ENCODE data around the gene KLHL1.
"Not testable (repeated sequence)": the region's sequence is repeated elsewhere in the genome, so short reads cannot be mapped to it uniquely, and the experiment has no call there.

The KLHL1 gene, protein sequence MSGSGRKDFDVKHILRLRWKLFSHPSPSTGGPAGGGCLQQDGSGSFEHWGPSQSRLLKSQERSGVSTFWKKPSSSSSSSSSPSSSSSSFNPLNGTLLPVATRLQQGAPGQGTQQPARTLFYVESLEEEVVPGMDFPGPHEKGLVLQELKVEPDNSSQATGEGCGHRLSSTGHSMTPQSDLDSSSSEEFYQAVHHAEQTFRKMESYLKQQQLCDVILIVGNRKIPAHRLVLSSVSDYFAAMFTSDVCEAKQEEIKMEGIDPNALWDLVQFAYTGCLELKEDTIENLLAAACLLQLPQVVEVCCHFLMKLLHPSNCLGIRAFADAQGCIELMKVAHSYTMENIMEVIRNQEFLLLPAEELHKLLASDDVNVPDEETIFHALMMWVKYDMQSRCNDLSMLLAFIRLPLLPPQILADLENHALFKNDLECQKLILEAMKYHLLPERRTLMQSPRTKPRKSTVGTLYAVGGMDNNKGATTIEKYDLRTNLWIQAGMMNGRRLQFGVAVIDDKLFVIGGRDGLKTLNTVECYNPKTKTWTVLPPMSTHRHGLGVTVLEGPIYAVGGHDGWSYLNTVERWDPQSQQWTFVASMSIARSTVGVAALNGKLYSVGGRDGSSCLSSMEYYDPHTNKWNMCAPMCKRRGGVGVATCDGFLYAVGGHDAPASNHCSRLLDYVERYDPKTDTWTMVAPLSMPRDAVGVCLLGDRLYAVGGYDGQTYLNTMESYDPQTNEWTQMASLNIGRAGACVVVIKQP

DNA sequence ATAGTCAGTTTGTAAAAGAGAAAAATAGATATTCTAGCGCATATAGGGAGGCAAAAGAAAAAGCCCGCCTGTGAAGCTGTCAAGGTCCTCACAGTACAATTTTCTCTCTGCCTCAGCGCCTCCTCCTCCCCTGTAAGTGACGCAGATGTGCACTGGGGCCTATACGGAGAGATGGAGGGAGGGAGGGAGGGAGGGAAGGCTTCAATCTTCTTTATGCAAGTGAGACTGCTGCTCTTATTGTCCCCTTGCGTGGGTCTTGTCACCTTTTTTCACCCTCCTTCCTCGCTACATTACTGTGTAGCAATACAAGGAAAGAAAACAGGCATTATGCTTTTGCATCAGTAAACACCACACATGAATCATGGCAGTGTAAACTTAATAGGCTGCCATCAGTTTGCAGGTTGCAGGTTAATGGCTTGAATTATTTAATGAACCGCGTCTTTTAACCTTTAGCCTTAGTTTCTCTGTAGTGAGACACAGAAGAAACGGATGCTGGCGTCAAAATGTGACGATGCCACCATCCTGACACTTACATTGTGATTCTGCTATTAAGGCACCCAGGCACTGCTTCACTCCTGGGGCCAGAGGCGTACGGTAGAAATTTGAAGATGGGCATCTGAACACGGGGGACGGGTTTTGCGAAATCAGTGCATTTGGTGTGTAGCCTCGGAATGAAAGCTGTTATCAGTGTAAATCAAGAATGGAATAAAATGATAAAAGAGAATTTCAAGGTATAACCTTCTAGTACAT is at the start of gene KLHL1:
TSS of gene KLHL1 (minus strand) at position 97 of the 750 bp plus-strand sequence. CDS start 753 bp downstream, outside the sequence.
- DNase-seq, result no peak

DNA sequence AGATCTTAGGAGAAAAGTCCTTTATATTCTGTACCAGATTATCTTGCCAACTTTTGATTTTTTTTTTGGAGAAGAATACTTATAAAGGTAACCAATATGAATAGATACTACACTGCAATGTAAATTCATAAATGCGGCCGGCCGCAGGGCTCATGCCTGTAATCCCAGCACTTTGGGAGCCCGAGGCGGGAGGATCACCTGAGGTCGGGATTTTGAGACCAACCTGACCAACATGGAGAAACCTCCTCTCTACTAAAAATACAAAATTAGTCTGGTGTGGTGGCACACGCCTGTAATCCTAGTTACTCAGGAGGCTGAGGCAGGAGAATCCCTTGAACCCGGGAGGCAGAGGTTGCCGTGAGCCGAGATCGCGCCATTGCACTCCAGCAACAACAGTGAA is 34.4 kb upstream of the KLHL1 start:
- DNase-seq, result not testable (repeated sequence)

DNA sequence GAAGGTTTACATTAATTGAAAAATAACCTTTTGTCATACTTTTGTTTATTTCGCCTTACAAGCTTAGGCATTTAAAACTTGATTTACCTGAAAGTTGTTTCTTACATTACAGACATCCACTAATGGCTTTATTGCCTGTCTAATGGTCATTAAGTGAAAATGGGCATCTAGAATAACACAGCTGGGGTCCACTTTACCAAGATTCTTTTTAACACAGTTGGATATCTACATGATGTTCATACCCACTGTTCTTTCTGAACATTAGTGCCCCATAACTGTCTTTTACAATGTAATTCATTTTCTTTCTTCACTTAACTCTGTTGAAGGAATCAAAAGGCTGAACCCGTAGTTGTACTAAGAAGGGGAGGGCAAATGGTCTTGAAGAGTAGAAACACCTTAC is 19.8 kb upstream of the KLHL1 start:
- no peak for DNase-seq

DNA sequence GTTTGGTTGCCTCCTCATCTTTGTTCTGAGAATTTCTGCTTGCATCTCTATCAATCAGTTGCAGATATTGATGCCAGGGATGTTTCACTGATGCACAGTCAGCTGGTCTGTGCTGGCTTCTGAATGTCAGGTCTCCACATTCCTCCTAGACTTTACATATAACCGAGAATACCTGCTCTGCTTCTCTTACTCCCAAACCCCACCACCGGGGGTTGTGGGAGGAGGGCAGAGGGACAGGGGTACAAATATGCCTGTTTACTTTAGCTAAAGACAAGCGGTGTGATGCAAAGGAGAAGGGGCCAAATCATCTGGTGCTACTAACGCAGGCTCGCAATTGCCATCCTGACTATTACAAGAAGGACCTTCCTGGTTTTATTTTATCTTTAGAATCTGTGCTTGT is 17.4 kb upstream of the KLHL1 start:
- no peak for DNase-seq

DNA sequence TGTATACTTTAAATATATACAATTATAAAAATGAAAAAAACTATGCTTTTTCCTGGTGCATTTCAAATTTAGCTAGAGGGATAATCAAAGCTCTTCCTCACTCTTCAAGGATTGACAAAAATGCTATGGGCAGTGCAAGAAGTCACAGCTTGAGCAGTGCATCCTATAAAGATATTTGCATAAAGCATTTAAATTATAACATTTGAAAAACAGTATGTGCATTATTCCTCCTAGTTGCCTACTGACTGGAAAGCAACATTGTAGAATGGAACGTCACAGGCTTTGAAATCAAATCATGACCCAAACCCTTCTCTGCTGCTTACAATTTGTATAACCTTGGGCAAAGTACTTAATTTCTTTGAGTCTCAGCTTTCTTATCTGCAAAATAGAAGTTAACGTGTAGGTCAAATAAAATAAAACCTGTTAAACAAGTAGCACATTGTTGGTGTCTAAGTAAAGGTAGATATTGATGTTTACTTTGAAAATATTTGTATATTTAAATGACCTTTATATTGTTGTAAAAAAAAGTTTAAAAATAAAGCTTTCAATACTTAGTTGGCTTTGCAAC is 9.2 kb upstream of the KLHL1 start:
- no peak for DNase-seq

DNA sequence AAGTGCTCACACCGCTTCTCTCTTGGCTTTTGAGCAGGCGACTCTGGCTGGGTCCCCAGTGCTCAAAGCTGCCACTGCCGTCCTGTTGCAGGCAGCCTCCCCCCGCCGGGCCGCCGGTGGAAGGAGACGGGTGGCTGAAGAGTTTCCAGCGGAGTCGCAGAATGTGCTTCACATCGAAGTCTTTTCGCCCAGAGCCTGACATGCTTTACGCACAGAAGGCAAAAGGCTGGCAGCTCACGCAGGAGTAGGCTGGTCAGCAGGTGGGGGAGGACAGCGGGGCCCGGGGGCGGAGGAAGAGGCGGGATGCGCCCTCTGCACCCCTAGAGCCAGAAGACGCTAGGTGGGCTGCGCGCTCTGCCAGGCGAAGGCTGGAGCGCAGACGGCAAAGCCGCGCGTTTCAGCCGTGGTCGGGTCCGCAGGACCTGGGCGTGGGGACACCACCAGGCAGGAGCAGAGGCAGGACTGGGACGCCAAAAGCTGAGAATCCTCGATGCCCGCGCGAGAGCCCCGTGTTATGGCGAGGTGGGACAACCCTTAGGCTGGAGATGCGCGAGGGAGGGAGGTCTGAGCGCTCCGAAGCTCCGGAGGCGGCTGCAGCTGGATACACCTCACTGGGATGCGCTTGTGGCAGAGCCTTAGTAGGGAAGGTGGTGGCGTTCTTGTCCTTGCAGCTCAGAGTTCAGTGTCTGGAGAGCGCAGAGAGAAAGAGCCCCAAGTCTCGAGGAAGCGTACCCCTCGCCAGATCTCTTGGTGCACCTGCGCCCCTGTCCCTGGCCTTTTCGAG is 562 bp downstream of the KLHL1 start, which contains the start of gene ATXN8OS:
TSS of gene ATXN8OS (plus strand) at position 329 of the 784 bp plus-strand sequence.
- no peak for DNase-seq

DNA sequence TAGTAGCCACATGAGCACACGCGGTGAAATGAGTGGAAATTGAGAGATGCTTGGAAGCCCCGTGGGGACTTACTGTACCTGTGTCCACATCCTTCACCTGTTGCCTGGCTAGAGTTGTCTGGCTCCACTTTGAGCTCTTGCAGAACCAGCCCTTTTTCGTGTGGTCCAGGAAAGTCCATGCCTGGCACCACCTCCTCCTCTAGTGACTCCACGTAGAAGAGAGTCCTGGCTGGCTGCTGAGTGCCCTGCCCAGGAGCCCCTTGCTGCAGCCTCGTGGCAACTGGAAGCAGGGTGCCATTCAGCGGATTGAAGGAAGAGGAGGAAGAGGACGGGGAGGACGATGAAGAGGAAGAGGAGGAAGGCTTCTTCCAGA is 1.1 kb downstream of the KLHL1 start:
- no peak for DNase-seq

DNA sequence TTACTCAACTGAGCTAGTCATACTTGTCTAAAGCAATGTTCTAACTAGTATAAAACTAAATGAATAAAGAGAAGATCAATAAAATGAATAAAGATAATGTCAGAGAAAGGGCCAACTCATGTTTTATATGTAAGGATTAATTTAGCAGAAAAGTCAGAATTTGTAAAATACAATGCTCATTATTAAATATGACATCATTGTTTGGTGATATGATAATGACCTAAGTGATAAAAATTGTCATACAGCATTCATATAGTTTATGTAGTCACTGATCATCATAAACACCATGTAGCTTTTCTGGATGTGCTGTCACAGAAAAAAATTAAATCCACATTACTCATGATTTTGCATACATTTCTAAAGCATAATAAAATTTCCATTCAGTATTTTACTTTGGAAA is 3.8 kb downstream of the KLHL1 start:
- DNase-seq, result no peak

DNA sequence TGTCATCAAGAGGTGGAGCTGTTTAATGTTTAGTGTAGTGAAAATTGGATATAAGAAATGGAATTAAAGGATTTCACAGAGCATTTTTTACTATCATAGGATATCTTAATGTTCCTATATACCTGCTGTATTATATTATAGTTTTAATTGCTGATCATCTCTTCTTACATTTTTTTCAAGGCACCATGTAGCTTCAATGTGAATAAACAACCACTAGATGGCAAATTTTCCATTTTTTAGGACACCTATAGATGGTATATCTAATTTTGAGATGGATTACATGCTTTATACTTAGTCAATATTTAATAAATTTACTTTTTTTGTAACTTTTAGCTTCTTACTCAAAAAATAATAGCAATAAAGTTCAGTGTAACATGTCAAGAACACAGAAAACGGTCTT is 9.6 kb downstream of the KLHL1 start:
- no peak for DNase-seq

DNA sequence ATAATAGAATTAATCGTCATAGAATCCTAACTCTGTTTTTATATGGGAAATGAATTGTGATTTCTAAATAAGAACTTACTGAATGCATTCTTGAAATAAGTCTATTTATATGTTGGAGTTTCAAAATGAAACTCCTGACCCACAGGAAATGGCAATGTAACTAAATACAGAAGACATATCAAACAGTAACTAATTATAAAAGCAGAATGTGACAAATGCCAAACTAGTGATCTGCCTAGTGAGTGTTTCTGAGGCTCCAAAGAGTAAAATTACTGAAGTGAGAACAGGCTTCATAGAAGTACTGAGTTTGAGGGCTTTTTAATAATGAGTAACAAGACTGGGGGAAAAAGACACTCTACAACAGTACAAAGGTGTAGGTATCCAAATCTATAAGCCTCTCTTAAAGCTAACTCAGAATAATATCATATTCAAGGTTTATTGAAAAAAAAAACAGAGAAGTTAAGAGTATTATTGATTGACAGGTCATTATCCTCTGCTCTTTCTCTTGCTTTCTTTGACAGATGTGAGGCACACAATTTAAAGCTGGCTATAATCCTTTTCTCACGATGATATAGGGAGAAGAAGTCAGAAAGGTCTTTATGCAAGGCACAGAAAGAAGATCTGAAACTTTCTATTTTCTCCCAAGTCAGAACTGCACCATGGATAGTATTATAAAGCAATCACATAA is 18.1 kb downstream of the KLHL1 start:
- no peak for DNase-seq

DNA sequence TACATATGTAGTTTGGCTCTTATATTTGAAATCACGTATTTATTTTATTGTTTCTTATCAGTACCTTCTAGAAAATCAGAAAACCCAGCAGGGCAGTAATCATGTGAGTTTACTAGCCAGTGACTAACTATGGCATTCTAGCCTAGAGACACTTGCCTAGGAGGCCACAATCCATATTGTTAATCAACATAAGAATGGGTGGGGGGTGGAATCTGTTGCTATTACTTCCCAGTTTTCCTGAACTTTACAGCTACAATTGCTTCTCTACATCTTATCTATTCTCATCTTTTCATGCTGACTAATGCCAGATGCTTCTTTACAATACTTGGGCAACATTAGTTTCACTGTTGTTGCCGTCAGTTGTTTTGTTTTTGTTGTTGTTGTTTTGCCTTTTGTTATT is 19.3 kb downstream of the KLHL1 start:
- no peak for DNase-seq

DNA sequence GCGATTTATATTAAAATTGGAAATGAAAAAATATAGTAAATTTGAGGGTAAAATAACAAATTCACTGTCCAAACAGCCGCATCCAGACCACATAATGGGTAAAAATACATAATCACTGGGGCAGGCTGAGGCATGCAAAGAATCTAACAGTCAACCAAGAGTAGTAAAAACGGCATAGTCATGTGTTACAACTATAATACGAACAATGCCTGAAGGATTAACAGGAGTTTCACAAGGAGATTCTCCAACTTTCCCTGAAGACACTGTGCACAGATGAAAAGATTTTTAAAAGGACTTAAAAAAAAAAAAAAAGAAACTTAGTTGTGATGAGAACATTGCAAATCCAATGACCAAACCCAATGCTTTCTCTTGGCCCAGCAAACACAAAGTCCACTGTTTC is 21.0 kb downstream of the KLHL1 start:
- no peak for DNase-seq

DNA sequence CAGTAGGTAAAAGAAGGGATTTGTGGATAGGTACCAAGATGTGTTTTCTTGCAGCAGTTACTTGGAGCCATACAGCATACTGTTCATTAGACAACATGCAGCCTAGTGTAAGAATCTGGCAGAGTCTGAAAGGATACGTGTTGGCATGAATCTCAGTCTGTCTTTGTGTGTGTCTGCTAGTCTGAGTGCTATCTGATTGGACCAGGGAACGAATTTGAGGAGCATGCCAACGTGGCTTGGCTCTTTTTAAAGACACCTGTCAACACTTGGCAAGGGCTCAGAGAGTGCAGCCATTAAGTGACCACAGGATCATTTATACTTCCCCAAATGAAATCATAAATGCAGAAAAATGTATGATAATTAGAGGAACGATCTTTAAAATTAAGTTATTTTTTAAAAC is 28.2 kb downstream of the KLHL1 start:
- DNase-seq, result no peak

DNA sequence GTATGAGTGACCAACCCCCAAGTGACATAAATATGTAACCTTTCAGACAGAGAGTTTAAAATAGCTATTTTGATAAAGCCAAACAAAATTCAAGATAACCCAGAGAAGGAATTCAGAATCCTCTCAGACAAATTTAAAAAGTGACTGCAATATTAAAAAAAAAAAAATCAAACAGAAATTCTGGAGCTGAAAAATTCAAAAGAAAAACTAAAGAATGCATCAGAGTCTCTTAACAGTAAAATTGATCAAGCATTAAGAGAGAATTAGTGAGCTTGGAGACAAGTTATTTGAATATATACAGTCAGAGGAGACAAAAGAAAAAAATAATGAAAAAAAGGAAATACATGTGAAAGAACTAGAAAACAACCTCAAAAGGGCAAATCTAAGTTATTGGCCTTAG is 53.7 kb downstream of the KLHL1 start:
- DNase-seq, result no peak

DNA sequence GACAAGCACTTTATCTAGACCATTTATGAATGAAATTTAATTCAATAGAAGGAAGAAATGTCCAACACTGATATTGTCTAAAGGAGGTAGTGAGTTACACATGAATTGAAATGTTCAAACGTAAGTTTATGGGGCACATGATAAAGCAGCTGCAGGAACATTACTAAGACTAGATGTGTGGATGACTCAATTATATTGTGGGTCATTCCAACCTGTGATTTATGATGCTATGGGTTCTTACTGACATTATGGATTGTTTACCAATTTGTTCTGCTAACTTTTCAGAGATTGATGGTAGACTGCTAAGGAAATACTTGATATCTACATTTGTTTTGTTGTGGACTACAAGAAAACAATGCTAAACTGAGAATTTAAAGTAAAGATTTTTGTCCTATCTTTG is 56.7 kb downstream of the KLHL1 start:
- no peak for DNase-seq

DNA sequence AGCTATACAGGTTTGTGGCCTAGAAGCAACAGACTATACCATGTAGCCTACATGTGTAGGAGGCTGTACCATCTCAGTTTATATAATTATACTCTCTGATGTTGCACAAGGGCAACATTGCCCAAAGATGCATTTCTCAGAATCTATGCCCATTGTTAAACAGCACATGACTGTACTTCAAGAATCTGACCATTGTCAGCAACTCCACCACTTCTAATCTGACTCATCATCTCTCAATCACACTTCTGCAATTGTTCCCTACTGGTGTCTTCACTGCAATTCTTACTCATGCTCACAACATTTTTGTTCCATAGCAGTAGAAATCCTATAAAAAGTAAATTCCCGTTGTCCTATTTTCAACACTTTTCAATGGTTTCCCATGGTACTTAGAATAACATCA is 64.6 kb downstream of the KLHL1 start:
- no peak for DNase-seq

DNA sequence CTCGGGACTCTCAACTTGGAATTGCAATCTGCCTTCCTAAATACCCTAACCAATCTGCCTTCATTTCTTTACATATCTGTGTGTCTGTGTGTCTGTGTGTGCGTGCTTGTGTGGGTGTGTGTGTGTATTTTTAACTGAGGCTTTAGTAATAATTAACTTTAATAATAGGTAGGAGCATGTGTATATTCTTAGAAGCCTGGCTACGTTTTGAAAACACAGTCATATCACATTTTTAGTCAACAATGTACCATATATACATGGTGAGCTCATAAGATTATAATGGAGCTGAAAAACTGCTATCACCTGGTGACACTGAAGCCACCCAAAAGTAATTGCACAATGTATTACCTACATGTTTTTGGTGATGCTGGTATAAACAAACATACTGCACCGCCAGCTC is 66.1 kb downstream of the KLHL1 start:
- no peak for DNase-seq

DNA sequence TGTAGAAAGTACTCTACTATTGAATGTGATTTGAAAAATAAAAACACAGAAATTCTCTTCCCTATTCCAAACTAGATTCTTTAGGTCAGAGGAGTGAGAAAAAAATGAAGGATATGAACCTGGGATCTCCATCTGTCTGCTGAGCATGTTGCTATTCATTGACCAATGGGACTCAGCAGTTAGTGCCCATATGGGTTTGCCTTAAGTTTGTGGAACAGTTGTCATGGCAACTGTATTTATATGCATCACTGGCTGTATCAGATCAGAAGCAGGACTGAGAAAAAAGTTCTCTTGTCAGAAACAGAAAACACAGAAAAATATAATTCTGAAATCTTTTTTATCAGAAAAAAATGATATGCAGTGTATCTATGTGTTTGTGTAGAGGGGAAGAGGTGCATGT is 74.0 kb downstream of the KLHL1 start:
- no peak for DNase-seq

DNA sequence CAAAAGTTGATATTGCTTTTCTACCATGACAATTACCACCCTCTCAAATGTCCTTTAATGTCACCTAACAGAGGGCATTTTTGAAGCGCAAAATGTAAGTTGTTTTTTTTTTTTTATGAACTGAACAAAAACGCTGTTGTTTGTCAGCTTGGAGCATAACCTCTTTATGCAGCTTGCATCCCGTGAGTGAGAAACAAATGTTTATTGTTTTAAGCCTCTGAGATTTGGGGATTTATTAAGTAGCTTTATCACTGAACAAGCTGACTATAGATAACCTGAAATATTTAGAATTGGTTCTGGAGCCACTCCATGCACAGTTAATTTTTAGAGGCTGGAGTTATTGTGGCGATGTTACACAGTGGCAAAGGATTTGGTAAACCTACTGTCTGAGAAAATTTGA is 80.7 kb downstream of the KLHL1 start:
- DNase-seq, result no peak

DNA sequence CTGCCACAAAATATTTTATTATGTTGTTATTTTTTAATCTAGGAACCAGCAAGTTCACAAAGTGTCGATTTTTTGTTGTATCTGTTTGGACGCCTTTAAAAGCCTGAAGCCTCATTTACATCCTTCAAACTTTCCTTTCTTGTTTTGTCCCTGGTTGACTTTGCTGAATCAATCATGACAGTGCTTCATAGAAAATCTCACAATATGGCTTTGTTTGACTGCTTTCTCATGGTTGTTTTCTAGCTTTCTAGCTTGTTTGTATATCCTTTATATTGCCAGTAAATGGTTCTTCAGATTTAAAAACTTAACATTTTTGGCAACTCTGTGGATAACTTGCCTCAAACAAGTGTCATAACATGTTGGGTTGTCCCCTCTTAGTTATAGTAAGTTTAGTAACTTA is 84.7 kb downstream of the KLHL1 start:
- DNase-seq, result no peak

DNA sequence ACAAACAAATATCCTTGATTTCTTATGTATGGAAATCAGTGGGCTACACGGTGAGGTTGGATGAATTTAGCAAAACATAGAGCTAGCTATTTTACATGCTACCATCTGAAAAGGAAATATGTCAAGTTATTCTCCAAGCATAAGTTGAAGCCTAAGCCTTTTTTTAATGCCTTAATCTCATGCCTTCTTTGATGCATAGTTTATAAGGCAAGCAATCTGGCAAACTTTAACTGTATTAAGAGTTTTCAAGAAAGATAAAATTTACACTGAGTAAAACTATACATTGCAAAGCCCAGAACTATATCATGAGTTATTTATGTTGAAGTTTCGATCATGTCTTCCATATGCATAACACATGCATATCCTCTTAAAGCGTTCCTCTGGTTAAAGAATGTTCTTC is 85.6 kb downstream of the KLHL1 start:
- no peak for DNase-seq

DNA sequence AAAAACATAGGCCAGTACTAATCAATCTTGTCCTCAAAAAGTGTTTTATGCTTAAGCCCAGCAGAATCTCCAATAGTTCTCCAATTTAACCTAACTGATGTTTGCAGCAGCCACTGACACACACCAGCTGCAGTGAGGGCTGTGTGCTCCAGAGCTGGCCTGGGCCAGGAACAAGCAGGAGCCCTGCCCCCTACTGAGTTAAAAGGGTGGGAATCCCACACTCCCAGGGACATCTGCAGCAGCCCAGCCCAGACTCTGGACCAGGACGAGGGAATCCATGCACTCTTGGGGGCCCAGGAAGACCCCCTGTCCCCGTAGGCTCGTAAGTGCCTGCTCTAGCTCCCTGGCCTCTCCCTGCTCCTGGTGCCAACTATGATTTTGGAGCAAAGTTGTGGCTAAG is 92.1 kb downstream of the KLHL1 start:
- no peak for DNase-seq

All from CD4-positive, alpha-beta T cell treated with Interferon alpha-2 for 1 hour (primary cell).